WTC11 (cell line): ENCODE results near the gene CLIC1.

Experiments
- CREM ChIP-seq: sonication (generic); formaldehyde crosslinking; IDR thresholded peaks from 2 replicates; pipeline ENCODE4 v1.8.1; 2022; ENCODE audit warnings: mild to moderate bottlenecking, missing genetic modification reagents, moderate library complexity
- ELF4 ChIP-seq: sonication (generic); formaldehyde crosslinking; IDR thresholded peaks from 2 replicates; pipeline ENCODE4 v1.8.1; 2022; ENCODE audit warnings: low read depth, mild to moderate bottlenecking, moderate library complexity, missing genetic modification reagents
- FOXJ3 ChIP-seq: sonication (generic); formaldehyde crosslinking; IDR thresholded peaks from 2 replicates; pipeline ENCODE4 v1.9.0; 2021; ENCODE audit warnings: missing genetic modification reagents, mild to moderate bottlenecking, borderline replicate concordance
- FOXK1 ChIP-seq: sonication (generic); formaldehyde crosslinking; IDR thresholded peaks from 2 replicates; pipeline ENCODE4 v1.8.0; 2022; ENCODE audit warnings: mild to moderate bottlenecking, moderate library complexity, missing genetic modification reagents
- JUN ChIP-seq: sonication (generic); formaldehyde crosslinking; IDR thresholded peaks from 2 replicates; pipeline ENCODE4 v1.8.0; 2023; ENCODE audit warnings: mild to moderate bottlenecking, missing genetic modification reagents
- NFYB ChIP-seq: sonication (generic); formaldehyde crosslinking; conservative IDR thresholded peaks from 2 replicates; pipeline ENCODE4 v1.8.0; 2022; ENCODE audit warnings: low read depth, missing genetic modification reagents
- SMAD4 ChIP-seq: sonication (generic); formaldehyde crosslinking; IDR thresholded peaks from 2 replicates; pipeline ENCODE4 v1.8.0; 2022; ENCODE audit warnings: mild to moderate bottlenecking, missing genetic modification reagents
- TCF7 ChIP-seq: sonication (generic); formaldehyde crosslinking; IDR thresholded peaks from 2 replicates; pipeline ENCODE4 v1.8.0; 2022; ENCODE audit warnings: mild to moderate bottlenecking, low read depth, missing genetic modification reagents, moderate library complexity
- TEAD4 ChIP-seq: sonication (generic); formaldehyde crosslinking; IDR thresholded peaks from 2 replicates; pipeline ENCODE4 v1.8.0; 2022; ENCODE audit warnings: mild to moderate bottlenecking, missing genetic modification reagents
- ZNF317 ChIP-seq: sonication (generic); formaldehyde crosslinking; IDR thresholded peaks from 2 replicates; pipeline ENCODE4 v1.8.1; 2023; ENCODE audit warnings: low read depth, mild to moderate bottlenecking, moderate library complexity, missing genetic modification reagents, borderline replicate concordance
- TF ChIP-seq, protein P1 (sequence below): fragments of 200-600 bp; IDR thresholded peaks from 2 replicates; pipeline ENCODE4 v1.8.0; 2022; ENCODE audit warnings: antibody characterized with exemption
- TF ChIP-seq, protein P2 (sequence below): sonication (generic); formaldehyde crosslinking; IDR thresholded peaks from 2 replicates; pipeline ENCODE4 v1.8.0; 2022; ENCODE audit warnings: mild to moderate bottlenecking, missing genetic modification reagents
- TF ChIP-seq, protein P3 (sequence below): sonication (generic); formaldehyde crosslinking; IDR thresholded peaks from 2 replicates; pipeline ENCODE4 v1.8.1; 2022; ENCODE audit warnings: mild to moderate bottlenecking, moderate library complexity, missing genetic modification reagents

DNA sequence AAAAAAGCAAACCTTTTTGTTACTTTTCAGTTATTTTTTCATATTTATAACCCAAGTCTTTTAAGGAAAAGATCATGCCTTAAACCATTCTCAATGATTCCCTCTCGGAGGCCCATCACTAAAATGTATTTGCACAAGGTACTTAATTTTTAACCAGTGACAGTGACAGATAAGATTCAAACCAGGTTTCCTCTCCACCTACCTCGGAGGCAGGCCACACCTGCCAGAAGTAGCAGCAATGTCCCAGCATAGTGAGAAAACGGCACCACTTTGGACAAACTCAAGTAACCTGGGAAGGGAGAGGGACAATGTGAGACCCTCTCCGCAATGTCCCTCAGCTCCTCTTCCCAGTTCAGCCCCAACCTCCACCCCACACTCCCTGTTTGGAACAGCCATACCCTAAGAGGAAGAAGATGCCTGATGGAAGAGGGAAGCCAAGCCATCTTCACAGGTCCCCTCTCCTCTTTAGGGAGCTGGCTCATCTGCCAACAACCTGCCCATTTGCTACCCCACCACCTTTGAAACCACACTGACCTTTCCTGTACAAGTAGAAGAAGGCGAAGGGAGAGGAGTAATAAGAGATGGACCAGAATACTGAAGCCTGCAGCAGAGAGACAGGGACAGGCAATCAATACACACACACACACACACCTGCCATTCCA lies 35.5 kb downstream of the CLIC1 start:
- TF ChIP-seq FOXJ3 (CRISPR knock-in tag) (no peak), FOXK1 (CRISPR knock-in tag) (no peak), CREM (CRISPR knock-in tag) (no peak), ZNF317 (CRISPR knock-in tag) (no peak), ELF4 (CRISPR knock-in tag) (no peak), NFYB (CRISPR knock-in tag) (no peak), JUN (CRISPR knock-in tag) (no peak), SMAD4 (CRISPR knock-in tag) (no peak), TEAD4 (CRISPR knock-in tag) (no peak), TCF7 (no peak)
- TF ChIP-seq, protein P1, sequence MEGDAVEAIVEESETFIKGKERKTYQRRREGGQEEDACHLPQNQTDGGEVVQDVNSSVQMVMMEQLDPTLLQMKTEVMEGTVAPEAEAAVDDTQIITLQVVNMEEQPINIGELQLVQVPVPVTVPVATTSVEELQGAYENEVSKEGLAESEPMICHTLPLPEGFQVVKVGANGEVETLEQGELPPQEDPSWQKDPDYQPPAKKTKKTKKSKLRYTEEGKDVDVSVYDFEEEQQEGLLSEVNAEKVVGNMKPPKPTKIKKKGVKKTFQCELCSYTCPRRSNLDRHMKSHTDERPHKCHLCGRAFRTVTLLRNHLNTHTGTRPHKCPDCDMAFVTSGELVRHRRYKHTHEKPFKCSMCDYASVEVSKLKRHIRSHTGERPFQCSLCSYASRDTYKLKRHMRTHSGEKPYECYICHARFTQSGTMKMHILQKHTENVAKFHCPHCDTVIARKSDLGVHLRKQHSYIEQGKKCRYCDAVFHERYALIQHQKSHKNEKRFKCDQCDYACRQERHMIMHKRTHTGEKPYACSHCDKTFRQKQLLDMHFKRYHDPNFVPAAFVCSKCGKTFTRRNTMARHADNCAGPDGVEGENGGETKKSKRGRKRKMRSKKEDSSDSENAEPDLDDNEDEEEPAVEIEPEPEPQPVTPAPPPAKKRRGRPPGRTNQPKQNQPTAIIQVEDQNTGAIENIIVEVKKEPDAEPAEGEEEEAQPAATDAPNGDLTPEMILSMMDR, result no peak
- TF ChIP-seq, protein P2, sequence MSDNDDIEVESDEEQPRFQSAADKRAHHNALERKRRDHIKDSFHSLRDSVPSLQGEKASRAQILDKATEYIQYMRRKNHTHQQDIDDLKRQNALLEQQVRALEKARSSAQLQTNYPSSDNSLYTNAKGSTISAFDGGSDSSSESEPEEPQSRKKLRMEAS (CRISPR knock-in tag), result no peak
- TF ChIP-seq, protein P3, sequence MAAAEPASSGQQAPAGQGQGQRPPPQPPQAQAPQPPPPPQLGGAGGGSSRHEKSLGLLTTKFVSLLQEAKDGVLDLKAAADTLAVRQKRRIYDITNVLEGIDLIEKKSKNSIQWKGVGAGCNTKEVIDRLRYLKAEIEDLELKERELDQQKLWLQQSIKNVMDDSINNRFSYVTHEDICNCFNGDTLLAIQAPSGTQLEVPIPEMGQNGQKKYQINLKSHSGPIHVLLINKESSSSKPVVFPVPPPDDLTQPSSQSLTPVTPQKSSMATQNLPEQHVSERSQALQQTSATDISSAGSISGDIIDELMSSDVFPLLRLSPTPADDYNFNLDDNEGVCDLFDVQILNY (CRISPR knock-in tag), result no peak
